ENCODE data around the gene GPR150. TPM values are rescaled to one million over a fixed set of nuclear protein-coding genes. Genes with fewer than 3 reads are reported as not detected.

GPR150 gene
- total and polyA plus RNA-seq, 9 of the 15 experiments (the other 6 are each of a cell fraction or from before 2014, with no cell fraction given), result not detected

GRCh38 chr5:95669985-95670384 lies 50.1 kb downstream of the GPR150 start:
- DNase-seq (ENCODE audit: extremely low read depth in 1 of 4, low spot score in 3 of 4) (peak in 2 of 4 experiments; percentile 35 to 44), FAIRE-seq (no peak), ATAC-seq (peak; percentile 56)
- WGBS (ENCODE audit: insufficient coverage, low coverage, missing lambda C conversion rate), result 31% methylated on average over 5 of the region's 5 CpGs
- no TSS peak for BruUV-seq (replicated peaks)
- H3K27me3 ChIP-seq (ENCODE audit: control insufficient read depth in 2 of 2, insufficient read depth in 2 of 2, low read length in 2 of 2), result no peaks in the 10 kb centered on the region
- in situ Hi-C loops (cut with MboI), result loop anchor here (5.0 kb wide), 1 partner anchor 57 kb away; no protein-coding TSS in a partner anchor
- H3K9me3 ChIP-seq (replicated peaks; ENCODE audit: control insufficient read depth, insufficient read depth, low read depth, low read length), result no peaks in the 10 kb centered on the region
- ChIA-PET CTCF (ENCODE audit: low intra/inter-chr PET ratio) (no interaction called here), POLR2A (interaction anchor here (0.6 to 3.3 kb wide), 11 partner anchors 9 to 78 kb away, joined by 3 to 13 read pairs (median 4); partner anchors contain the start of gene RHOBTB3)
- H3K4me2 ChIP-seq (ENCODE audit: insufficient read depth, low read length), result no peak overlapping the region
- TF ChIP-seq NFYB (IDR thresholded peaks at IDR 0.05; ENCODE audit: extremely low read depth, insufficient read length) (peak; percentile 28), ZNF561 (CRISPR knock-in tag; conservative IDR thresholded peaks at IDR 0.05) (no peak), SIN3A (IDR thresholded peaks at IDR 0.05; ENCODE audit: borderline replicate concordance in 2 of 2, control insufficient read depth in 1 of 2, low read depth in 2 of 2, low read length in 2 of 2) (no peak), PHB (CRISPR knock-in tag; IDR thresholded peaks at IDR 0.05) (no peak), ZNF780A (CRISPR knock-in tag; IDR thresholded peaks at IDR 0.05) (no peak), AFF1 (IDR thresholded peaks at IDR 0.05; ENCODE audit: low read depth in 1 of 2, partially characterized antibody in 2 of 2) (no peak), CTCF (IDR thresholded peaks at IDR 0.05 in 2 of 3, conservative IDR thresholded peaks at IDR 0.05 in 1 of 3; ENCODE audit: insufficient read depth in 2 of 3, low read depth in 1 of 3, low read length in 3 of 3) (peak in 1 of 3 experiments; percentile 41; a peak in 2 of 6 replicates), FIP1L1 (IDR thresholded peaks at IDR 0.05; ENCODE audit: low read depth, low read length, poor library complexity, severe bottlenecking) (no peak), SETDB1 (IDR thresholded peaks at IDR 0.05; ENCODE audit: low read length) (no peak), RAD21 (CRISPR knock-in tag; conservative IDR thresholded peaks at IDR 0.05 in 1 of 2, IDR thresholded peaks at IDR 0.05 in 1 of 2) (peak in 1 of 2 experiments; percentile 55; a peak in 3 of 4 replicates), ZNF140 (CRISPR knock-in tag; IDR thresholded peaks at IDR 0.05) (no peak)
- no peaks in the 10 kb centered on the region for H3K79me2 ChIP-seq (ENCODE audit: control insufficient read depth, insufficient read depth, low read length)
- no peaks in the 10 kb centered on the region for H3K9me1 ChIP-seq (ENCODE audit: control insufficient read depth, insufficient read depth, low read length)
- no peaks in the 10 kb centered on the region; the same call in 2 of the 3 replicates for H3K36me3 ChIP-seq (ENCODE audit: control insufficient read depth, insufficient read depth, low read length)
- no peak overlapping the region; the same call in 1 of the 2 replicates for H2AFZ ChIP-seq (ENCODE audit: low read depth, low read length)
- no peaks in the 10 kb centered on the region for H4K20me1 ChIP-seq (replicated peaks; ENCODE audit: control insufficient read depth, insufficient read depth, low read length)
- intact Hi-C loops (cut with micrococcal nuclease), result no loop called here
- H3K9ac ChIP-seq (ENCODE audit: insufficient read depth in 1 of 2, low read depth in 2 of 2, low read length in 2 of 2), result no peak overlapping the region
- H3K27ac ChIP-seq (ENCODE audit: extremely low read depth, low read depth, low read length), result no peak overlapping the region
- peaks cover 3 to 27% of the 10 kb centered on the region in 2 experiments; a peak in 4 of 5 replicates for H3K4me1 ChIP-seq (replicated peaks in 1 of 2; ENCODE audit: control insufficient read depth in 2 of 2, insufficient read depth in 2 of 2, low read length in 2 of 2)
- H3K4me3 ChIP-seq, result no peak overlapping the region
